Measurements from ENCODE around the gene PPP1R37. TPM values are rescaled to one million over a fixed set of nuclear protein-coding genes. Genes with fewer than 3 reads are reported as not detected.

PPP1R37 gene
- total and polyA plus RNA-seq, 5 donors: 16.5 to 24.9 (median 19.0) TPM

GRCh38 chr19:45140533-45140932 lies 47.6 kb downstream of the PPP1R37 start:
- intact Hi-C loops (cut with DNase I): no loop called here
- WGBS: 92% methylated on average over 11 of the region's 11 CpGs
- no peak for DNase-seq

DNA sequence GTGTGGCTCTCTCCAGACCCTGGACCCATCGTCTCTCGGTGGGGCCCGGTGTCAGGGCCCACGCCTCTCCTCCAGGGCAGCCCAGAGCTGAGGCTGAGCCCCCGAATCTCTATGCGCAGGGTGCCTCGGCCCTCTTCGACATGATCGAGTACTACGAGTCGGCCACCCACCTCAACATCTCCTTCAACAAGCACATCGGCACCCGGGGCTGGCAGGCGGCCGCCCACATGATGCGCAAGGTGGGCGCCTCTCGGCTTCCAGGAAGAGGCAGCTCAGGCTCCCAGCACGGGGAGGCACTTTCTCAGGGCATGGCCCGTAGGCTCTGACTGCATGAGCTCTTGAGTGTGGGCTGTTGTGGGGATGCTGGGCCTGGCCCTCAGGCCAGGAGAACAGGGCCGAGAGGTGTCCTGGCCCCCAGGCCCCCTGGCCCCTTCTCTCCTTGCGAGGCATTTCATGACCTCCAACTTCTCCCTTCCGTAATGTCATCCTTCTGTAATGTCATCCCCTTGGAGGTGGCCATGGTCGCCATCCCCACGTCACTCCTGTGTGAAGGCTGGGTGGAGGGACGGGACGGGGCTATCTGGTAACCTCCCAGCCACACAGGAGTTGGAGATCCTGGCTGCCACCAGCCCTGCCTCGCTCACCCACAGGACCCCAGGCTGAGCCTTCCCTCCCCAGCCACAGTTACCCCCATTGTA lies 48.4 kb downstream of the PPP1R37 start:
- ATAC-seq (no peak), DNase-seq (no peak)
- Histone ChIP-seq H3K27ac (ENCODE audit: low read length) (no peak overlapping the region), H3K9me3 (ENCODE audit: control insufficient read depth, low read length) (no peaks in the 10 kb centered on the region), H3K27me3 (ENCODE audit: control insufficient read depth, insufficient read depth) (no peaks in the 10 kb centered on the region), H3K4me1 (ENCODE audit: control insufficient read depth, insufficient read depth, low read length) (peaks cover 1% of the 10 kb centered on the region), H3K4me3 (ENCODE audit: low read length) (no peak overlapping the region)
- intact Hi-C loops (cut with DNase I): no loop called here
- 96% methylated on average over 28 of the region's 28 CpGs for WGBS

More at GRCh38 chr19:45140533-45140932, 47.6 kb downstream of the PPP1R37 start:
- Histone ChIP-seq H3K4me3 (ENCODE audit: low read length) (no peak overlapping the region), H3K27ac (ENCODE audit: low read length) (no peak overlapping the region), H3K4me1 (ENCODE audit: control insufficient read depth, insufficient read depth, low read length) (peaks cover 1% of the 10 kb centered on the region), H3K9me3 (ENCODE audit: control insufficient read depth, low read length) (no peaks in the 10 kb centered on the region), H3K27me3 (ENCODE audit: control insufficient read depth, insufficient read depth) (no peaks in the 10 kb centered on the region)
- ATAC-seq: no peak

DNA sequence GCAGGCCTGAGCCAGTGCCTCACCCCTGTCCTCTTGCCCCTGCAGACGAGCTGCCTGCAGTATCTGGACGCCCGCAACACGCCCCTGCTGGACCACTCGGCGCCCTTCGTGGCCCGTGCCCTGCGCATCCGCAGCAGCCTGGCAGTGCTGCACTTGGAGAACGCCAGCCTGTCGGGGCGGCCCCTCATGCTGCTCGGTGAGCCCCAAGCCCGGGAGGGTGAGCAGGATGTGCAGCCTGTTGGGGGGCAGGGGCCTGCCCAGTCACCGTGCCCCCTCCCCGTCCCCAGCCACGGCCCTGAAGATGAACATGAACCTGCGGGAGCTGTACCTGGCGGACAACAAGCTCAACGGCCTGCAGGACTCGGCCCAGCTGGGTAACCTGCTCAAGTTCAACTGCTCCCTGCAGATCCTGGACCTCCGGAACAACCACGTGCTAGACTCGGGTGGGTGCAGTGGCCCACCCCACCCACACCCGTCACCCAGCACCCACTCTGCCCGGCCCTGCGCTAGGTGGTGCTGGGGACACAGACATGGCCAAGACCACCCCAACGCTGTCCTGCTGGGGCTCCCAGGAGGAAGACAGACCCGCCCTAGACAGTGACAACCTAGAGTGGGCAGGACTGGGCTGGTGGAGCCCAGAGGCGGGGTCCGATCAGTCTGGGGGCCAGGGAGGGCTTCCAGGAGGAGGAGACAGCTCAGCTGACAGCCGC lies 49.2 kb downstream of the PPP1R37 start:
- Histone ChIP-seq H3K27ac (ENCODE audit: low read length) (no peak overlapping the region), H3K4me1 (ENCODE audit: control insufficient read depth, insufficient read depth, low read length) (peaks cover 1% of the 10 kb centered on the region), H3K4me3 (ENCODE audit: low read length) (no peak overlapping the region), H3K27me3 (ENCODE audit: control insufficient read depth, insufficient read depth) (no peaks in the 10 kb centered on the region), H3K9me3 (ENCODE audit: control insufficient read depth, low read length) (no peaks in the 10 kb centered on the region)
- DNase-seq (no peak), ATAC-seq (no peak)
- 96% methylated on average over 33 of the region's 33 CpGs for WGBS
- intact Hi-C loops (cut with DNase I): no loop called here

GRCh38 chr19:45142726-45143110 lies 49.7 kb downstream of the PPP1R37 start:
- no peaks in the 10 kb centered on the region for H3K4me1 ChIP-seq (ENCODE audit: control insufficient read depth, insufficient read depth, low read length)
- DNase-seq (no peak), ATAC-seq (no peak)
- no peaks in the 10 kb centered on the region for H3K9me3 ChIP-seq (ENCODE audit: control insufficient read depth, low read length)
- H3K4me3 ChIP-seq (ENCODE audit: low read length): no peak overlapping the region
- intact Hi-C loops (cut with DNase I): no loop called here
- no peaks in the 10 kb centered on the region for H3K27me3 ChIP-seq (ENCODE audit: control insufficient read depth, insufficient read depth)
- no peak overlapping the region for H3K27ac ChIP-seq (ENCODE audit: low read length)
- 74% methylated on average over 9 of the region's 9 CpGs for WGBS

DNA sequence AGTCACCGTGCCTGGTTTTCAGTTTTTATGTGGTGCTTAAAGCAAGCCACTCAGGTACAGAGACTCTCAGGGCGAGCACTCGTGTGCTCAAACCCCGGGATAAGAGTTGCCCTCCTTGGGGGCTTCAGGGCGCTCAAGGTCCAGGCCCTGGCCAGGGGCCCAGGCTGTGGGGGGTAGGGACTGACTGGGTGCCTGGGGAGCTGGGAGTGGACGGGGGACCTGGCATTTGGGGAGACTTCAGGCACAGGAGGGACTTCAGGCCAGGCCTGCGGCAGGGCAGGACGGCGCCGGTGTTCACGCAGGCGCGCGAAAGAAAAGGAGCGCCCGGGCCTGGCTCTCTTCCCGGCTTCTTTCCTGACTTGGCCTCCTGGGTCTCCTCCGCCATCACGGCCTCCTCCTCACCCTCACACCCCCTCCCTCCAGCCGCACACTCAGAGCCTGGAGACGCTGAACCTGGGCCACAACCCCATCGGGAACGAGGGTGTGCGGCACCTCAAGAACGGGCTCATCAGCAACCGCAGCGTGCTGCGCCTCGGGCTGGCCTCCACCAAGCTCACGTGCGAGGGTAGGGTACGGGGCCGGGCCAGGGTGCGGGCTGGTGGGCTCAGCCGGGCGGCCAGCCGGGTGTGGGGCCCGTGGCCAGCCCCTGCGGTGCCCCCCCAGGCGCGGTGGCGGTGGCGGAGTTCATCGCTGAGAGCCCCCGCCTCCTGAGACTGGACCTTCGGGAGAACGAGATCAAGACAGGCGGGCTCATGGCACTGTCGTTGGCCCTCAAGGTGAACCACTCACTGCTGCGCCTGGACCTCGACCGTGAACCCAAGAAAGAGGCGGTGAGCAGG lies 51.7 kb downstream of the PPP1R37 start:
- WGBS: 97% methylated on average over 53 of the region's 53 CpGs
- intact Hi-C loops (cut with DNase I): no loop called here
- no peaks in the 10 kb centered on the region for H3K4me1 ChIP-seq (ENCODE audit: control insufficient read depth, insufficient read depth, low read length)
- ATAC-seq: no peak
- DNase-seq: no peak
- no peak overlapping the region for H3K27ac ChIP-seq (ENCODE audit: low read length)
- H3K9me3 ChIP-seq (ENCODE audit: control insufficient read depth, low read length): no peaks in the 10 kb centered on the region
- no peak overlapping the region for H3K4me3 ChIP-seq (ENCODE audit: low read length)
- H3K27me3 ChIP-seq (ENCODE audit: control insufficient read depth, insufficient read depth): no peaks in the 10 kb centered on the region

- Histone ChIP-seq H3K4me3 (ENCODE audit: low read length) (no peak overlapping the region), H3K9me3 (ENCODE audit: control insufficient read depth, low read length) (no peaks in the 10 kb centered on the region), H3K27me3 (ENCODE audit: control insufficient read depth, insufficient read depth) (no peaks in the 10 kb centered on the region), H3K27ac (ENCODE audit: low read length) (no peak overlapping the region), H3K4me1 (ENCODE audit: control insufficient read depth, insufficient read depth, low read length) (no peaks in the 10 kb centered on the region)
- intact Hi-C loops (cut with DNase I): no loop called here
- ATAC-seq (no peak), DNase-seq (no peak)
- WGBS: 93% methylated on average over 54 of the region's 54 CpGs
These were observed 52.6 kb downstream of the PPP1R37 start for GRCh38 chr19:45145270-45146189.

DNA sequence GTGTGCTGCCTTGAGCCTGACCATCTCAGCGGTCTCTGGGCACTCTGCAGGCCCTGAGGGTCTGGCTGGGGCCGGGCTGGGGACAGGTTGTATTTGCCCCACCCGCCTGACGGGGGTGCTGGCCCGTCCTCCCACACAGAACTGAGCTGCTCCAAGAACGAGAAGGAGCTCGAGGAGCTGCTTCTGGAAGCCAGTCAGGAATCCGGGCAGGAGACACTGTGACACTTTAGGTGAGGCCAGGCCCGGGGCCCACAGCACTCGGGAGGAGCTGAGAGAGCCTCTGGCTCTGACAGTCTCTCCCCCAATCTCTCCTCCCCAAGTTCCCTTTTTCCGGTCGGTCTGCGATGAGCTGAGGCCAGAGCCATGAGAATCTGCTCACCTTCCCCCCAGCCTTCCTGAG lies 53.3 kb downstream of the PPP1R37 start:
- ATAC-seq (no peak), DNase-seq (no peak)
- no peak overlapping the region for H3K27ac ChIP-seq (ENCODE audit: low read length)
- no peaks in the 10 kb centered on the region for H3K4me1 ChIP-seq (ENCODE audit: control insufficient read depth, insufficient read depth, low read length)
- H3K27me3 ChIP-seq (ENCODE audit: control insufficient read depth, insufficient read depth): no peaks in the 10 kb centered on the region
- WGBS: 83% methylated on average over 13 of the region's 13 CpGs
- intact Hi-C loops (cut with DNase I): no loop called here
- H3K9me3 ChIP-seq (ENCODE audit: control insufficient read depth, low read length): no peaks in the 10 kb centered on the region
- no peak overlapping the region for H3K4me3 ChIP-seq (ENCODE audit: low read length)

DNA sequence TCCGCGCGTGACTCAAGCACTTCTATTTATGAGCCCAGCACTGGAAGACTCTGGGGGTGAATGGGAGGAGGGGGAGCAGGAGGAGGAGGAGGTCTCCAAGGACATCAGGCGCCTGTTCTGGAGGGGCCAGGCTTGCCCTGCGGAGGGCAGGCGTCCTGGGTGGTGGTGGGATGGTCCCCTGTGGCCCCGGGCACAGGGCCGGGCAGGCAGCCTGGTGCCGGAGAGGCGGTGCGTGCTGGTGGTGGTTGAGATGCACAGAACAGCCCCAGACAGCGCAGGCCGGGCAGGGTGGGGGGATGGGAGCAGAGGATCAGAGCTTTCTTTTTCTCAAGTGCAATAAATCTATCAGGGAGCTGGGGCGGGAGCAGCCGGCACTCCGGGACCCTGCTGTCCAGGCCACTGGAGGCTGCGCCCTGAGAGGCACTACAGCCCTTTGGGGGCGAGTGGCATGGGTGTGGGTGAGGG lies 53.8 kb downstream of the PPP1R37 start:
- 91% methylated on average over 18 of the region's 18 CpGs for WGBS
- Histone ChIP-seq H3K4me1 (ENCODE audit: control insufficient read depth, insufficient read depth, low read length) (no peaks in the 10 kb centered on the region), H3K27ac (ENCODE audit: low read length) (no peak overlapping the region), H3K4me3 (ENCODE audit: low read length) (no peak overlapping the region), H3K27me3 (ENCODE audit: control insufficient read depth, insufficient read depth) (no peaks in the 10 kb centered on the region), H3K9me3 (ENCODE audit: control insufficient read depth, low read length) (no peaks in the 10 kb centered on the region)
- ATAC-seq (no peak), DNase-seq (peak in 1 of 3 donors; percentile 36)
- intact Hi-C loops (cut with DNase I): no loop called here

DNA sequence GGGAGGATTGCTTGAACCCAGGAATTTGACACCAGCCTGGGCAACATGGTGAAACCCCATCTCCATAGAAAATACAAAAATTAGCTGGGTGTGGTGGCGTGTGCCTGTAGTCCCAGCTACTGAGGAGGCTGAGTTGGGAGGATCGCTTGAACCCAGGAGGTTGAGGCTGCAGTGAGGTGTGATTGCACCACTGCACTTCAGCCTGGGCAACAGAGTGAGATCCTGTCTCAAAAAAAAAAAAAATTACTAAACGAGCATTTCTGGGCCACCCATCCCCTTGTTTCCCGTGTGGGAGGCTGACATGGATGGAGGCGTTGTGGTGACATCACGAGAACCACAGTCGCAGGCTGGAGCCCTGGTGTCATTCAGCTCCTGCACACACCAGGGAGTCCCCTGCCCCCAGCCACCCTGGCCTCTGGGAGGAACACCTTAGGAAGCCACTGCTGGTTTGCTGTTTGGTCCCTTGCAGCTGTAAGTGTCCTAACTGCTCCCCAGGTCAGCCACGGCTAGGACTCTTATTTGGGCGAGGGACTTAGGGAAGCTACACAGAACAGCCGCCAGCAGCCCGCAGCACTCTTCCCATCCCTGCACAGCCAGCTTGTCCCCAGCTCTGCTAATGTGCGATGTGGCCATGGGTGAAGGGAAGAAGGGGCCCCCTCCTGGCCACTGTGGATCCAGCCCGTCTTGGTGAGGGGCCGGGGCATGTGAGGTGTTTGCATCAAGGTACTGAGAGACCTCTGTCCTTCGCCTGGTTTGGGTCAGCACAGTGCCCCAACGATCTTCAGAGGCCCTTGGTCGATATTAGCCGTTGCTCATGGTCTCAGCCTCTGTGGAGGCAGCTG lies 55.1 kb downstream of the PPP1R37 start:
- intact Hi-C loops (cut with DNase I): no loop called here

DNA sequence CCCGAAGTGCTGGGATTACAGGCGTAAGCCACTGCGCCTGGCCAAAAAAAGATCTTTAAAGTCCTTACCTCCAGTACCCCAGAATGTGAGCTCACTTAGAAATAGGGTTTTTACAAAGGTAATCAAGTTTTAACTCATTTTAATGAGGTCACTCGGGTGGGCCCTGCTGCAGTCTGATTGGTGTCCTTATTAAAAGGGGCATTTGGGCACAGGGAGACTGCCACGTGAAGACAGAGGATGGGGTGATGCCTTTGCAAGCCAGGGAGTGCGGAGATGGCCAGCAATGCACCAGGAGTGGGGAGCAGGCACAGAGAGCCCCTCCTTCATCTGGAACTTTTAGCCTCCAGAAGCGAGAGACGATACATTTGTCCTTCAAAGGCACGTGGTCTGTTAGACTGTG lies 56.1 kb downstream of the PPP1R37 start:
- H3K9me3 ChIP-seq (ENCODE audit: control insufficient read depth, low read length): no peaks in the 10 kb centered on the region
- no peak for ATAC-seq
- 85% methylated on average over 9 of the region's 9 CpGs for WGBS

More for the DNA sequence above, 55.1 kb downstream of the PPP1R37 start:
- no peaks in the 10 kb centered on the region for H3K4me1 ChIP-seq (ENCODE audit: control insufficient read depth, insufficient read depth, low read length)
- H3K27ac ChIP-seq (ENCODE audit: low read length): no peak overlapping the region
- no peaks in the 10 kb centered on the region for H3K27me3 ChIP-seq (ENCODE audit: control insufficient read depth, insufficient read depth)
- no peak for ATAC-seq
- DNase-seq: peak in 1 of 3 donors; percentile 18
- 82% methylated on average over 18 of the region's 18 CpGs for WGBS
- H3K9me3 ChIP-seq (ENCODE audit: control insufficient read depth, low read length): no peaks in the 10 kb centered on the region
- H3K4me3 ChIP-seq (ENCODE audit: low read length): no peak overlapping the region

More for the DNA sequence above, 56.1 kb downstream of the PPP1R37 start:
- intact Hi-C loops (cut with DNase I): no loop called here
- Histone ChIP-seq H3K27me3 (ENCODE audit: control insufficient read depth, insufficient read depth) (no peaks in the 10 kb centered on the region), H3K4me3 (ENCODE audit: low read length) (no peak overlapping the region), H3K27ac (ENCODE audit: low read length) (no peak overlapping the region), H3K4me1 (ENCODE audit: control insufficient read depth, insufficient read depth, low read length) (no peaks in the 10 kb centered on the region)
- DNase-seq: no peak
